ENCODE data around the gene SP100.
A peak's percentile ranks its signal among the peaks of the same experiment; 100 is the strongest.
"Not testable (repeated sequence)": the region's sequence is repeated elsewhere in the genome, so short reads cannot be mapped to it uniquely, and the experiment has no call there.

The SP100 gene

GRCh38 chr2:230419181-230419580 is 3.2 kb downstream of the SP100 start:
- no peak for DNase-seq (ENCODE audit: low read depth in 2 of 2)

- DNase-seq (ENCODE audit: low read depth in 2 of 2) = no peak
Observed at GRCh38 chr2:230422149-230422548, 6.1 kb downstream of the SP100 start.

- DNase-seq (ENCODE audit: low read depth in 2 of 2) = no peak
Observed at GRCh38 chr2:230423851-230424458, 8.0 kb downstream of the SP100 start.

- no peak for DNase-seq (ENCODE audit: low read depth in 2 of 2)
Observed at GRCh38 chr2:230425377-230425776, 9.4 kb downstream of the SP100 start.

- DNase-seq (ENCODE audit: low read depth in 2 of 2) = no peak
Observed at GRCh38 chr2:230429513-230429912, 13.5 kb downstream of the SP100 start.

GRCh38 chr2:230430957-230431910 is 15.2 kb downstream of the SP100 start:
- no peak for DNase-seq (ENCODE audit: low read depth in 2 of 2)

GRCh38 chr2:230434677-230435324 is 18.8 kb downstream of the SP100 start:
- DNase-seq (ENCODE audit: low read depth in 2 of 2) = no peak

- no peak for DNase-seq (ENCODE audit: low read depth in 2 of 2)
Observed at GRCh38 chr2:230435431-230435830, 19.4 kb downstream of the SP100 start.

- not testable (repeated sequence) for DNase-seq (ENCODE audit: low read depth in 2 of 2)
Observed at GRCh38 chr2:230439121-230439520, 23.1 kb downstream of the SP100 start.

- DNase-seq (ENCODE audit: low read depth in 2 of 2) = no peak
Observed at GRCh38 chr2:230439590-230439989, 23.6 kb downstream of the SP100 start.

- peak; percentile 45 to 49 for DNase-seq (ENCODE audit: low read depth in 2 of 2)
Observed at GRCh38 chr2:230441227-230441897, 25.4 kb downstream of the SP100 start.

- no peak for DNase-seq (ENCODE audit: low read depth in 2 of 2)
Observed at GRCh38 chr2:230443541-230443940, 27.5 kb downstream of the SP100 start.

GRCh38 chr2:230444832-230445231 is 28.8 kb downstream of the SP100 start:
- DNase-seq (ENCODE audit: low read depth in 2 of 2) = no peak

- DNase-seq (ENCODE audit: low read depth in 2 of 2) = no peak
Observed at GRCh38 chr2:230447036-230447435, 31.0 kb downstream of the SP100 start.

- DNase-seq (ENCODE audit: low read depth in 2 of 2) = no peak
Observed at GRCh38 chr2:230447455-230448451, 31.8 kb downstream of the SP100 start.

- DNase-seq (ENCODE audit: low read depth in 2 of 2) = no peak
Observed at GRCh38 chr2:230449901-230450467, 34.0 kb downstream of the SP100 start.

GRCh38 chr2:230453006-230453405 is 37.0 kb downstream of the SP100 start:
- no peak for DNase-seq (ENCODE audit: low read depth in 2 of 2)

GRCh38 chr2:230455005-230455684 is 39.1 kb downstream of the SP100 start:
- DNase-seq (ENCODE audit: low read depth in 2 of 2) = no peak

GRCh38 chr2:230457073-230457768 is 41.2 kb downstream of the SP100 start:
- DNase-seq (ENCODE audit: low read depth in 2 of 2) = no peak
